ENCODE data around the gene ATL2. TPM values are rescaled to one million over a fixed set of nuclear protein-coding genes. Genes with fewer than 3 reads are reported as not detected.

Gene ATL2
- total RNA-seq, 1 experiment from 2014 or later: 66.7 TPM

DNA sequence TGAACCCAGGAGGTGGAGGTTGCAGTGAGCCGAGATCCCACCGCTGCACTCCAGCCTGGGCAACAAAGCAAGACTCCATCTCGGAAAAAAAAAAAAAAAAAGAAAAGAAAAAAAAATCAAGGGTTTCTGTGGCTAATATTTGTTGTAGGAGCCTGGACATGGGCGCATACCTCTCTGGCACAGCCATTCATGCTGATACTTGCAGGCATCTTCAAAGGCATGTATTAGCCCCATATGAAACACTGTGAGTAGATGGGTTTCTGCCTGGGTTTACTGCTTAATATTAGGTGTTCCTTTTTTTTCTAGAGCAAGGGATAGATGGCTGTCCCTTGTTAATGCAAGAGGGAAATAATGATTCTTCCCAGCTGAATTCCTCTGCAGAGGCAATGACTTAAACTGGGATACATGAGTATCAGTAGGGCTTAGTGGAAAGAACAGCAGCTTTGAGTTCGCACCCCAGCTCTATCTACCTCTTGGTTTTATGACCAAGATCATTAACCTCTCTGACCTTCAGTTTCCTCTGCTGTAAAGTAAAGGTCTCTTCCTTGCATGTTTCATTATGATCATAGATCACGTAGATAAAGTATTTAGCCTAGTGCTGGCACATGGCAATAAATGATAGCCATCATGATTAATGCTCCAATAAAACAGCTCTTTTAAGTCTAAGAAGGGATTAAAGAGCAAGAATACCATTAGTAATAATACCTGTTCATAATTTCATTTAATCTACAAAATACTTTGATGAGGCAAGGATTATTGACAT, 4.5 kb upstream of the ATL2 start:
- H3K36me3 Mint-ChIP-seq (ENCODE audit: insufficient read depth in 1 of 3, low read depth in 3 of 3): no peaks in the 10 kb centered on the region; a peak in 1 of 7 replicates
- no peak overlapping the region for H4K8ac ChIP-seq (replicated peaks; ENCODE audit: insufficient read length, low read depth, low read length)
- no peak overlapping the region for H3K14ac ChIP-seq (ENCODE audit: insufficient read depth, low read length)
- no peak overlapping the region for H3K56ac ChIP-seq (ENCODE audit: insufficient read length, low read depth, low read length)
- H3K9me3 Mint-ChIP-seq: no peaks in the 10 kb centered on the region; a peak in 1 of 5 replicates
- no peak overlapping the region for H3T11ph ChIP-seq (ENCODE audit: low read length)
- no peaks in the 10 kb centered on the region for H3K79me2 ChIP-seq (ENCODE audit: insufficient read depth, low read length)
- no peak overlapping the region for H2BK12ac ChIP-seq (ENCODE audit: insufficient read length, low read depth, low read length)
- H3K4me2 ChIP-seq (ENCODE audit: insufficient read depth, insufficient read length, low read length): no peak overlapping the region
- no peak overlapping the region for H3K27ac Mint-ChIP-seq
- peaks cover 7% of the 10 kb centered on the region for H3K23me2 ChIP-seq (ENCODE audit: insufficient read length, low read depth, low read length, poor library complexity, severe bottlenecking)
- H2BK20ac ChIP-seq (ENCODE audit: low read depth, low read length, poor library complexity, severe bottlenecking): no peak overlapping the region
- WGBS (ENCODE audit: extremely low coverage, insufficient read length, low lambda C conversion rate): no CpG with 5 or more reads among the region's 6 CpGs
- no peaks in the 10 kb centered on the region for H3K27me3 ChIP-seq (ENCODE audit: insufficient read depth, low read length)
- H3K9me3 ChIP-seq (ENCODE audit: control insufficient read depth, low read depth, low read length): no peaks in the 10 kb centered on the region
- no peaks in the 10 kb centered on the region for H3K4me1 ChIP-seq (ENCODE audit: insufficient read depth, low read length)
- H3K4me1 Mint-ChIP-seq: peaks cover 12 to 21% of the 10 kb centered on the region in 2 experiments
- H2AFZ ChIP-seq (ENCODE audit: low read length): no peak overlapping the region
- no peak overlapping the region for H3K18ac ChIP-seq (ENCODE audit: insufficient read length, low read depth, low read length)
- H4K5ac ChIP-seq (ENCODE audit: insufficient read length, low read depth, low read length): no peak overlapping the region
- H3K4ac ChIP-seq (ENCODE audit: low read depth, low read length): no peak overlapping the region
- no peak for DNase-seq
- no peak overlapping the region for H2BK5ac ChIP-seq (ENCODE audit: insufficient read length, low read length)
- no peak overlapping the region for H2AK5ac ChIP-seq (ENCODE audit: insufficient read length, low read length)
- no peaks in the 10 kb centered on the region for H3K79me1 ChIP-seq (ENCODE audit: insufficient read depth, low read depth, low read length, poor library complexity, severe bottlenecking)
- no peak overlapping the region for H2BK120ac ChIP-seq (ENCODE audit: low read depth, low read length, poor library complexity, severe bottlenecking)
- TF ChIP-seq, protein P1, sequence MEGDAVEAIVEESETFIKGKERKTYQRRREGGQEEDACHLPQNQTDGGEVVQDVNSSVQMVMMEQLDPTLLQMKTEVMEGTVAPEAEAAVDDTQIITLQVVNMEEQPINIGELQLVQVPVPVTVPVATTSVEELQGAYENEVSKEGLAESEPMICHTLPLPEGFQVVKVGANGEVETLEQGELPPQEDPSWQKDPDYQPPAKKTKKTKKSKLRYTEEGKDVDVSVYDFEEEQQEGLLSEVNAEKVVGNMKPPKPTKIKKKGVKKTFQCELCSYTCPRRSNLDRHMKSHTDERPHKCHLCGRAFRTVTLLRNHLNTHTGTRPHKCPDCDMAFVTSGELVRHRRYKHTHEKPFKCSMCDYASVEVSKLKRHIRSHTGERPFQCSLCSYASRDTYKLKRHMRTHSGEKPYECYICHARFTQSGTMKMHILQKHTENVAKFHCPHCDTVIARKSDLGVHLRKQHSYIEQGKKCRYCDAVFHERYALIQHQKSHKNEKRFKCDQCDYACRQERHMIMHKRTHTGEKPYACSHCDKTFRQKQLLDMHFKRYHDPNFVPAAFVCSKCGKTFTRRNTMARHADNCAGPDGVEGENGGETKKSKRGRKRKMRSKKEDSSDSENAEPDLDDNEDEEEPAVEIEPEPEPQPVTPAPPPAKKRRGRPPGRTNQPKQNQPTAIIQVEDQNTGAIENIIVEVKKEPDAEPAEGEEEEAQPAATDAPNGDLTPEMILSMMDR (conservative IDR thresholded peaks at IDR 0.05): no peak
- H4K20me1 ChIP-seq (ENCODE audit: control insufficient read depth, insufficient read depth, insufficient read length): no peaks in the 10 kb centered on the region
- H3K9ac ChIP-seq (ENCODE audit: extremely low read depth, insufficient read length, low read length): no peak overlapping the region
- H3K27me3 Mint-ChIP-seq (ENCODE audit: low read depth): no peaks in the 10 kb centered on the region
- no peak overlapping the region for H3K23ac ChIP-seq (ENCODE audit: insufficient read length, low read depth, low read length)
- no peak overlapping the region for H2BK15ac ChIP-seq (ENCODE audit: low read depth, low read length)
- H4K91ac ChIP-seq (ENCODE audit: insufficient read length, low read depth, low read length): no peak overlapping the region
- H3K27ac ChIP-seq (ENCODE audit: insufficient read length, low read depth, low read length): no peak overlapping the region
- no peak overlapping the region for H3K4me3 Mint-ChIP-seq

Measured in H9 (cell line).